Suprapubic skin (tissue), 4 donors: ENCODE results near the gene GPM6B. TPM values are rescaled to one million over a fixed set of nuclear protein-coding genes. Genes with fewer than 3 reads are reported as not detected.

ENCODE experiments used
- DNase-seq, 2 donors: peaks; one replicate each; pipeline ENCODE4 v3.0.0-alpha.2; 2019; ENCODE audit warnings: low spot score in 2 of 2
- H3K27ac ChIP-seq: fragments of 200-600 bp; sonication (generic); one replicate; pipeline ENCODE4 v1.5.1; 2019
- H3K27me3 ChIP-seq: fragments of 200-600 bp; sonication (generic); one replicate; pipeline ENCODE4 v1.5.1; 2019
- H3K36me3 ChIP-seq: fragments of 200-600 bp; sonication (generic); one replicate; pipeline ENCODE4 v1.5.1; 2019
- H3K4me1 ChIP-seq: fragments of 200-600 bp; sonication (generic); one replicate; pipeline ENCODE4 v1.5.1; 2019
- H3K4me3 ChIP-seq: fragments of 200-600 bp; sonication (generic); one replicate; pipeline ENCODE4 v1.5.1; 2019; ENCODE audit warnings: mild to moderate bottlenecking
- H3K9me3 ChIP-seq: fragments of 200-600 bp; sonication (generic); one replicate; pipeline ENCODE4 v1.5.1; 2019
- CTCF ChIP-seq, 2 donors: fragments of 200-600 bp in 1 of 2; fragments of 450-650 bp in 1 of 2; sonication (generic) in 1 of 2; IDR thresholded peaks; one replicate each; pipeline ENCODE4 v1.5.1; 2016 to 2019; ENCODE audit warnings: antibody characterized with exemption in 2 of 2, mild to moderate bottlenecking in 1 of 2, moderate library complexity in 1 of 2
- EP300 ChIP-seq: sonication (generic); formaldehyde crosslinking; IDR thresholded peaks from one replicate; pipeline ENCODE4 v1.6.1; 2017; ENCODE audit warnings: antibody characterized with exemption
- POLR2A ChIP-seq, 2 donors: fragments of 450-650 bp; IDR thresholded peaks; one replicate each; pipeline ENCODE4 v1.6.1; 2017; ENCODE audit warnings: antibody characterized with exemption in 2 of 2, mild to moderate bottlenecking in 2 of 2, moderate library complexity in 2 of 2
- POLR2AphosphoS5 ChIP-seq, 3 donors: sonication (generic); formaldehyde crosslinking; IDR thresholded peaks; one replicate each; pipeline ENCODE4 v1.6.1; 2017; ENCODE audit warnings: antibody characterized with exemption in 3 of 3
- WGBS: methylation state at CpG from one replicate; pipeline ENCODE4 v1.1.5; 2018; 5-methylcytosine and 5-hydroxymethylcytosine counted together
- total RNA-seq, 4 donors: library from RNA; depleted of rRNA; stranded (reverse); fragments of >200 nt; gene quantifications; one replicate each; pipeline ENCODE4 v1.1.0, GENCODE V29; 2016

GPM6B gene
- total RNA-seq, 4 donors from 2014 or later, result 6.6 to 21.7 (median 13.8) TPM

DNA sequence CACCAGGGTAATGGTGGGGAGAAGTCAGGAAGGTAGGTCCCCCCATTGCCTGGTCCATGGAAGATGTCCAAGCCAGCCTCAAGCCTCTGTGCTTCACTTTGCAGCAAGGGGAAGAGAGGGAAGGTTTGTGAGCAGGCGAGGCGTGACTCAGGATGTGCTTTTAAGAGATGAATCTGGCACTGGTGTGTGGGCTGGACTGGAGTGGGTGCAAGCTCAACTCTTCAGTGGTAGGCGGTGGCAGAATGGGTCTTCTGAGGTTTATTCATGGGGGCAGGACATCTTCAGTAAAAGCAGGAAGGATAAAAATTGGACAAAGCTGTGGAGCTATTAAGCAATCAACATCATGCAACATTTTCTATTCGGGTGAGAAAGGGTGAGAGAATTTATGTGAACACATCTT lies 19.4 kb downstream of the GPM6B start:
- no peaks in the 10 kb centered on the region for H3K4me1 ChIP-seq

GRCh38 chrX:13794417-13794816 lies 22.5 kb downstream of the GPM6B start:
- Histone ChIP-seq H3K27ac (no peak overlapping the region), H3K9me3 (no peaks in the 10 kb centered on the region), H3K4me3 (no peak overlapping the region), H3K27me3 (no peaks in the 10 kb centered on the region), H3K4me1 (no peaks in the 10 kb centered on the region), H3K36me3 (no peaks in the 10 kb centered on the region)
- TF ChIP-seq POLR2A (IDR thresholded peaks at IDR 0.05) (no peak), EP300 (no peak), POLR2AphosphoS5 (IDR thresholded peaks at IDR 0.05) (no peak), CTCF (IDR thresholded peaks at IDR 0.05) (no peak)
- DNase-seq, result no peak
- WGBS, result 83% methylated on average over 10 of the region's 10 CpGs

More for the DNA sequence above, 19.4 kb downstream of the GPM6B start:
- no peak overlapping the region for H3K4me3 ChIP-seq
- 88% methylated on average over 4 of the region's 4 CpGs for WGBS
- H3K27me3 ChIP-seq, result no peaks in the 10 kb centered on the region
- TF ChIP-seq POLR2AphosphoS5 (IDR thresholded peaks at IDR 0.05) (no peak), CTCF (IDR thresholded peaks at IDR 0.05) (no peak), EP300 (no peak), POLR2A (IDR thresholded peaks at IDR 0.05) (no peak)
- H3K36me3 ChIP-seq, result no peaks in the 10 kb centered on the region
- H3K27ac ChIP-seq, result no peak overlapping the region
- DNase-seq, result no peak
- no peaks in the 10 kb centered on the region for H3K9me3 ChIP-seq

- no peak overlapping the region for H3K4me3 ChIP-seq
- no peaks in the 10 kb centered on the region for H3K27me3 ChIP-seq
- no peaks in the 10 kb centered on the region for H3K4me1 ChIP-seq
- TF ChIP-seq POLR2AphosphoS5 (IDR thresholded peaks at IDR 0.05), result no peak
- no peak for TF ChIP-seq POLR2A (IDR thresholded peaks at IDR 0.05)
- no peak for TF ChIP-seq EP300
- no peak for TF ChIP-seq CTCF (IDR thresholded peaks at IDR 0.05)
- DNase-seq, result no peak
- H3K9me3 ChIP-seq, result no peaks in the 10 kb centered on the region
- no peaks in the 10 kb centered on the region for H3K36me3 ChIP-seq
- 78% methylated on average over 2 of the region's 2 CpGs for WGBS
- no peak overlapping the region for H3K27ac ChIP-seq
These were observed 23.0 kb downstream of the GPM6B start for GRCh38 chrX:13793897-13794296.

GRCh38 chrX:13791559-13791958 lies 25.3 kb downstream of the GPM6B start:
- H3K27me3 ChIP-seq, result no peaks in the 10 kb centered on the region
- DNase-seq, result no peak
- H3K4me3 ChIP-seq, result no peak overlapping the region
- H3K9me3 ChIP-seq, result no peaks in the 10 kb centered on the region
- H3K36me3 ChIP-seq, result no peaks in the 10 kb centered on the region
- H3K4me1 ChIP-seq, result no peaks in the 10 kb centered on the region
- H3K27ac ChIP-seq, result peak overlapping the region; percentile 59
- TF ChIP-seq EP300, result no peak
- no peak for TF ChIP-seq POLR2AphosphoS5 (IDR thresholded peaks at IDR 0.05)
- TF ChIP-seq CTCF (IDR thresholded peaks at IDR 0.05), result no peak
- TF ChIP-seq POLR2A (IDR thresholded peaks at IDR 0.05), result no peak
- WGBS, result 30% methylated on average over 2 of the region's 2 CpGs

DNA sequence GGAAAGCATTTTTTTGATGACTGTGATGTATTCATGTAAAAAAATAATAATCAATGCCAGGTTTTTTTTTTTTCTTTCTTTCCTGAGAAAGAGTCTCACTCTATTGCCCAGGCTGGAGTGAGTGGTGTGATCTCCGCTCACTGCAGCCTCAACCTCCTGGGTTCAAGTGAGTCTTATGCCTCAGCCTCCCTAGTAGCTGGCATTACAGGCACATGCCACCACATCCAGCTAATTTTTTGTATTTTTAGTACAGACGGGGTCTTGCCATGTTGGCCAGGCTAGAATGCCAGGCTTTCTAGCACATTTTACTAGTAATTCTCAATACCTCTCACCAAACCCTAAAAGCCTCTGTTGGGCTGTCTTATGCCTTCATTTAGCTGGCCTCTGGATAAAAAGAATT lies 25.7 kb downstream of the GPM6B start:
- Histone ChIP-seq H3K27me3 (no peaks in the 10 kb centered on the region), H3K4me3 (no peak overlapping the region), H3K9me3 (no peaks in the 10 kb centered on the region), H3K36me3 (no peaks in the 10 kb centered on the region), H3K4me1 (no peaks in the 10 kb centered on the region), H3K27ac (peak overlapping the region; percentile 59)
- no peak for DNase-seq
- WGBS, result 93% methylated on average over 2 of the region's 2 CpGs
- TF ChIP-seq POLR2AphosphoS5 (IDR thresholded peaks at IDR 0.05) (no peak), POLR2A (IDR thresholded peaks at IDR 0.05) (no peak), EP300 (no peak), CTCF (IDR thresholded peaks at IDR 0.05) (no peak)
